HepG2 (cell line): Measurements from ENCODE around the gene NR2F6. TPM values are rescaled to one million over a fixed set of nuclear protein-coding genes. Genes with fewer than 3 reads are reported as not detected.

ENCODE experiments used
- ATAC-seq: fragments of 200-7000 bp; cut with Tn5 transposase; 3 replicates; pipeline ENCODE4 v1.9.1; 2020; ENCODE audit warnings: mild to moderate bottlenecking, moderate library complexity
- BruUV-seq: library from RNA; stranded (reverse); fragments of 400-500 nt; replicated peaks from 2 replicates; lab custom pipeline; 2021; lab: Mats Ljungman, UMichigan
- CTCF ChIA-PET: fragments of 300-600 bp; formaldehyde crosslinking; extraction: SDS; loops from one replicate; lab custom pipeline; 2021; ENCODE audit warnings: low total read pairs, inconsistent platforms, low intra/inter-chr PET ratio; lab: Yijun Ruan, JAX
- POLR2A ChIA-PET: fragments of 350-600 bp; sonication (Branson Sonifier 250); formaldehyde crosslinking; loops from one replicate; lab custom pipeline; 2020; ENCODE audit warnings: antibody characterized with exemption, inconsistent platforms; lab: Yijun Ruan, JAX
- DNase-seq: peaks from one replicate; pipeline ENCODE4 v3.0.0-alpha.2; 2015; ENCODE audit warnings: low spot score
- FAIRE-seq: peaks from 3 replicates; lab custom pipeline; 2011; peaks lifted over from hg19 to GRCh38; lab: Jason Lieb, UNC
- H2AFZ ChIP-seq: one replicate; pipeline ENCODE4 v1.6.1; 2011; ENCODE audit warnings: low read length, inconsistent platforms
- H3K27ac ChIP-seq: fragments of 300-600 bp; 3 replicates; pipeline ENCODE4 v1.8.0; 2011; ENCODE audit warnings: mixed run types, mild to moderate bottlenecking, mixed read lengths, low read length, inconsistent platforms; ENCODE audit not compliant: insufficient read depth; ENCODE audit errors: extremely low read length
- H3K27me3 ChIP-seq, 2 experiments: fragments of 200-600 bp in 1 of 2; 2 replicates in 1 of 2; 3 replicates in 1 of 2; pipeline versions ENCODE4 v1.6.0 to v1.8.0; 2011; ENCODE audit warnings: low read length in 2 of 2, mild to moderate bottlenecking in 2 of 2, moderate library complexity in 2 of 2, inconsistent platforms in 1 of 2; ENCODE audit not compliant: insufficient read depth in 2 of 2, control insufficient read depth in 1 of 2
- H3K36me3 ChIP-seq, 2 experiments: fragments of 200-600 bp in 1 of 2; replicated peaks in 1 of 2; 2 replicates in 1 of 2; 3 replicates in 1 of 2; pipeline versions ENCODE4 v1.5.1 to v1.8.0; 2011; ENCODE audit warnings: low read length in 2 of 2, inconsistent platforms in 1 of 2; ENCODE audit not compliant: insufficient read depth in 2 of 2, control insufficient read depth in 1 of 2
- H3K4me1 ChIP-seq: 2 replicates; pipeline ENCODE4 v1.5.1; 2012; ENCODE audit warnings: low read length, inconsistent platforms; ENCODE audit not compliant: insufficient read depth
- H3K4me2 ChIP-seq: 2 replicates; pipeline ENCODE4 v1.6.0; 2011; ENCODE audit warnings: low read depth, low read length, inconsistent platforms
- H3K4me3 ChIP-seq, 3 experiments: fragments of 200-600 bp in 1 of 3; sonication (generic), shearing (Covaris generic) in 1 of 3; replicated peaks in 1 of 3; 2 replicates each; pipeline ENCODE4 v1.5.1; 2011 to 2016; ENCODE audit warnings: low read length in 3 of 3, inconsistent platforms in 2 of 3, low read depth in 2 of 3, mild to moderate bottlenecking in 2 of 3, control low read depth in 1 of 3, mixed read lengths in 1 of 3; ENCODE audit not compliant: insufficient read depth in 1 of 3
- H3K79me2 ChIP-seq: one replicate; pipeline ENCODE4 v1.6.1; 2011; ENCODE audit warnings: low read length, inconsistent platforms; ENCODE audit not compliant: insufficient read depth
- H3K9ac ChIP-seq: 2 replicates; pipeline ENCODE4 v1.6.0; 2011; ENCODE audit warnings: mild to moderate bottlenecking, low read depth, low read length, inconsistent platforms; ENCODE audit not compliant: insufficient read depth
- H3K9me3 ChIP-seq: 2 replicates; pipeline ENCODE4 v1.5.1; 2012; ENCODE audit warnings: mild to moderate bottlenecking, low read length
- H4K20me1 ChIP-seq: 2 replicates; pipeline ENCODE4 v1.6.0; 2011; ENCODE audit warnings: inconsistent platforms, mild to moderate bottlenecking, low read length, moderate library complexity; ENCODE audit not compliant: insufficient read depth
- ARHGAP35 ChIP-seq: sonication (generic); formaldehyde crosslinking; IDR thresholded peaks from 2 replicates; pipeline ENCODE4 v1.9.0; 2022; ENCODE audit warnings: mild to moderate bottlenecking, inconsistent platforms, moderate library complexity, missing genetic modification reagents, borderline replicate concordance
- ARID2 ChIP-seq: sonication (generic); formaldehyde crosslinking; IDR thresholded peaks from 2 replicates; pipeline ENCODE4 v1.8.1; 2022; ENCODE audit warnings: mild to moderate bottlenecking, missing genetic modification reagents, borderline replicate concordance
- BCL6 ChIP-seq: IDR thresholded peaks from 2 replicates; pipeline ENCODE4 v1.6.1; 2016; ENCODE audit warnings: missing genetic modification reagents, missing compliant biosample characterization
- CREB1 ChIP-seq, 2 experiments: fragments of 450-650 bp in 1 of 2; IDR thresholded peaks; 2 replicates each; pipeline ENCODE4 v1.6.1; 2016 to 2017; ENCODE audit warnings: control low read depth in 1 of 2, mild to moderate bottlenecking in 1 of 2, missing compliant biosample characterization in 1 of 2, missing genetic modification characterization in 1 of 2
- FOXM1 ChIP-seq: sonication (generic); formaldehyde crosslinking; IDR thresholded peaks from 2 replicates; pipeline ENCODE4 v1.5.0; 2020; ENCODE audit warnings: missing genetic modification reagents
- HDAC1 ChIP-seq: sonication (generic); formaldehyde crosslinking; IDR thresholded peaks from 2 replicates; pipeline ENCODE4 v1.5.1; 2020; ENCODE audit warnings: mild to moderate bottlenecking, missing genetic modification reagents
- KDM5B ChIP-seq: sonication (generic); formaldehyde crosslinking; IDR thresholded peaks from 2 replicates; pipeline ENCODE4 v1.4.0; 2020; ENCODE audit warnings: missing genetic modification reagents, mild to moderate bottlenecking, borderline replicate concordance
- NFKB2 ChIP-seq: sonication (generic); formaldehyde crosslinking; IDR thresholded peaks from 2 replicates; pipeline ENCODE4 v1.4.0; 2020; ENCODE audit warnings: missing genetic modification reagents, borderline replicate concordance
- POLR2AphosphoS2 ChIP-seq: IDR thresholded peaks from 2 replicates; pipeline ENCODE4 v1.6.1; 2011; ENCODE audit warnings: low read depth, low read length, improper control_type of control experiment
- RBFOX2 ChIP-seq: fragments of 200-400 bp; formaldehyde crosslinking; IDR thresholded peaks from 2 replicates; pipeline ENCODE4 v1.6.1; 2017; ENCODE audit warnings: low read depth, mild to moderate bottlenecking, low read length
- REST ChIP-seq, 2 experiments: IDR thresholded peaks; 2 replicates each; pipeline ENCODE4 v1.6.1; 2011 to 2012; ENCODE audit warnings: low read length in 2 of 2, borderline replicate concordance in 1 of 2, low read depth in 1 of 2, mild to moderate bottlenecking in 1 of 2, moderate library complexity in 1 of 2
- RNF2 ChIP-seq: fragments of 450-650 bp; conservative IDR thresholded peaks from 2 replicates; pipeline ENCODE4 v1.6.1; 2016; ENCODE audit warnings: low read depth
- RORA ChIP-seq: sonication (generic); formaldehyde crosslinking; IDR thresholded peaks from 2 replicates; pipeline ENCODE4 v1.5.0; 2020; ENCODE audit warnings: mild to moderate bottlenecking, missing genetic modification reagents, moderate library complexity
- XRCC5 ChIP-seq: fragments of 200-400 bp; formaldehyde crosslinking; optimal IDR thresholded peaks from 2 replicates; pipeline ENCODE3; 2017; ENCODE audit warnings: mild to moderate bottlenecking, low read length
- ZFP91 ChIP-seq: sonication (generic); formaldehyde crosslinking; IDR thresholded peaks from 2 replicates; pipeline ENCODE4 v1.9.0; 2022; ENCODE audit warnings: missing genetic modification reagents, mild to moderate bottlenecking, borderline replicate concordance
- ZNF607 ChIP-seq: sonication (generic); formaldehyde crosslinking; IDR thresholded peaks from 2 replicates; pipeline ENCODE4 v1.5.1; 2020; ENCODE audit warnings: missing genetic modification reagents, mild to moderate bottlenecking, borderline replicate concordance
- ZNF678 ChIP-seq: sonication (generic); formaldehyde crosslinking; IDR thresholded peaks from 2 replicates; pipeline ENCODE4 v1.4.0; 2020; ENCODE audit warnings: mild to moderate bottlenecking, missing genetic modification reagents
- WGBS: methylation state at CpG from one replicate; pipeline ENCODE4 v1.1.6; 2017; ENCODE audit warnings: low lambda C conversion rate; 5-methylcytosine and 5-hydroxymethylcytosine counted together
- in situ Hi-C: cut with HindIII; loops from 2 replicates; pipeline ENCODE4 v1.10.0; 2017; ENCODE audit warnings: low pct_unique_long_range_greater_than_20kb; ENCODE audit not compliant: extremely low pct_ligation_motif_present
- intact Hi-C: fragments of 100-400 bp; cut with micrococcal nuclease; formaldehyde crosslinking; loops from one replicate; pipeline ENCODE4 v1.10.0; 2022; ENCODE audit not compliant: unreplicated experiment
- polyA plus RNA-seq, 8 experiments: library from polyadenylated mRNA; depleted of rRNA in 3 of 8; stranded (reverse) in 7 of 8; unstranded in 1 of 8; fragments of >200 nt; fragmentation: Illumina TruSeq in 4 of 8; extraction: Trizol in 4 of 8; gene quantifications; 2 replicates each; pipeline versions ENCODE4 v1.2.1 to v1.2.3, GENCODE V29; 2011 to 2016; ENCODE audit warnings: low read depth in 4 of 8, missing spikeins in 1 of 8, mixed read lengths in 1 of 8; ENCODE audit not compliant: insufficient read depth in 1 of 8
- total RNA-seq, 5 experiments: library from RNA; depleted of rRNA; stranded (reverse); fragments of >200 nt; fragmentation: Illumina TruSeq; extraction: Trizol; gene quantifications; 2 replicates each; pipeline ENCODE4 v1.2.3, GENCODE V29; 2016; ENCODE audit warnings: low read depth in 1 of 5

NR2F6 gene
- total and polyA plus RNA-seq, 2 of the 13 experiments (the other 11 are each of a cell fraction or from before 2014, with no cell fraction given): 30.9 to 72.4 TPM

GRCh38 chr19:17266975-17267788 lies 21.5 kb upstream of the NR2F6 start, which contains the start of gene BABAM1:
TSS of gene BABAM1 (plus strand) at chr19:17267443. CDS start at chr19:17268807, 1,364 bp downstream.
- ChIA-PET CTCF (no interaction called here), POLR2A (interaction anchor here (0.5 to 2.8 kb wide), 26 partner anchors 9 to 234 kb away, joined by 3 to 40 read pairs (median 4); partner anchors contain the start of genes BST2, DDA1, MRPL34 and NR2F6)
- H3K36me3 ChIP-seq: peaks cover 3 to 13% of the 10 kb centered on the region in 2 experiments; a peak in 3 of 5 replicates
- peaks cover 0 to 6% of the 10 kb centered on the region in 2 experiments; a peak in 2 of 5 replicates for H3K27me3 ChIP-seq
- peak within 1 kb of the TSS; percentile 92 to 100 (median 98) for H3K4me3 ChIP-seq
- peak; percentile 99 for FAIRE-seq
- peaks cover 13% of the 10 kb centered on the region for H3K79me2 ChIP-seq
- peaks cover 38% of the 10 kb centered on the region for H3K4me1 ChIP-seq
- H4K20me1 ChIP-seq: no peaks in the 10 kb centered on the region
- ATAC-seq: peak; percentile 96
- TSS peak; percentile 57 for BruUV-seq
- peak within 1 kb of the TSS; percentile 66 for H2AFZ ChIP-seq
- peak within 1 kb of the TSS; percentile 91 for H3K4me2 ChIP-seq
- DNase-seq: peak; percentile 99
- H3K9ac ChIP-seq: peak within 1 kb of the TSS; percentile 88
- under 1% methylated on average over 25 of the region's 27 CpGs for WGBS
- H3K27ac ChIP-seq: peak within 1 kb of the TSS; percentile 75
- intact Hi-C loops: loop anchor here (1.0 to 5.0 kb wide), 2 partner anchors 38 to 40 kb away; partner anchors contain the start of genes MRPL34 and OCEL1
- in situ Hi-C loops: no loop called here
- H3K9me3 ChIP-seq: no peaks in the 10 kb centered on the region
- TF ChIP-seq ZFP91 (CRISPR knock-in tag) (peak; percentile 60; the same call in 1 of the 2 replicates), ZNF678 (CRISPR knock-in tag) (peak; percentile 58; the same call in 1 of the 2 replicates), CREB1 (IDR thresholded peaks at IDR 0.05) (peak; percentile 77), CREB1 (CRISPR knock-in tag; IDR thresholded peaks at IDR 0.05) (peak; percentile 95), HDAC1 (CRISPR knock-in tag) (peak; percentile 89), RNF2 (no peak), BCL6 (CRISPR knock-in tag) (peak; percentile 17; the same call in 1 of the 2 replicates), FOXM1 (CRISPR knock-in tag) (peak; percentile 43; the same call in 1 of the 2 replicates), ARHGAP35 (CRISPR knock-in tag) (0 out of 2 replicates have a peak, but pooled peaks have one; percentile 61), POLR2AphosphoS2 (no peak), KDM5B (CRISPR knock-in tag) (no peak), ARID2 (CRISPR knock-in tag) (no peak), RBFOX2 (peak; percentile 49; the same call in 1 of the 2 replicates), REST (IDR thresholded peaks at IDR 0.05; ENCODE audit: borderline replicate concordance in 1 of 2, low read depth in 1 of 2, low read length in 2 of 2) (peak in 1 of 2 experiments; percentile 48; a peak in 1 of 4 replicates), NFKB2 (peak; percentile 70; the same call in 1 of the 2 replicates), ZNF607 (CRISPR knock-in tag) (0 out of 2 replicates have a peak, but pooled peaks have one; percentile 36), XRCC5 (no peak), RORA (CRISPR knock-in tag) (no peak)
